BE2C (cell line): ENCODE results near the gene EXPH5.

Experiments used
- DNase-seq: peaks from one replicate; pipeline ENCODE4 v3.0.0-alpha.2; 2020
- H3K27me3 ChIP-seq: fragments of 250-450 bp; sonication (Bioruptor Pico); 2 replicates; pipeline ENCODE4 v1.5.1; 2020; ENCODE audit warnings: mild to moderate bottlenecking
- H3K36me3 ChIP-seq: fragments of 250-450 bp; sonication (Bioruptor Pico); 2 replicates; pipeline ENCODE4 v1.5.1; 2020; ENCODE audit warnings: mild to moderate bottlenecking
- H3K4me1 ChIP-seq: fragments of 250-450 bp; sonication (Bioruptor Pico); 2 replicates; pipeline ENCODE4 v1.5.1; 2020
- H3K4me3 ChIP-seq: 2 replicates; pipeline ENCODE4 v1.5.1; 2011; ENCODE audit warnings: low read depth, low read length
- H3K9me3 ChIP-seq: fragments of 250-450 bp; sonication (Bioruptor Pico); 2 replicates; pipeline ENCODE4 v1.5.1; 2020
- TF ChIP-seq, protein P1 (sequence below): IDR thresholded peaks from 2 replicates; pipeline ENCODE4 v1.5.1; 2012; ENCODE audit warnings: mild to moderate bottlenecking, low read depth, low read length

The EXPH5 gene

DNA sequence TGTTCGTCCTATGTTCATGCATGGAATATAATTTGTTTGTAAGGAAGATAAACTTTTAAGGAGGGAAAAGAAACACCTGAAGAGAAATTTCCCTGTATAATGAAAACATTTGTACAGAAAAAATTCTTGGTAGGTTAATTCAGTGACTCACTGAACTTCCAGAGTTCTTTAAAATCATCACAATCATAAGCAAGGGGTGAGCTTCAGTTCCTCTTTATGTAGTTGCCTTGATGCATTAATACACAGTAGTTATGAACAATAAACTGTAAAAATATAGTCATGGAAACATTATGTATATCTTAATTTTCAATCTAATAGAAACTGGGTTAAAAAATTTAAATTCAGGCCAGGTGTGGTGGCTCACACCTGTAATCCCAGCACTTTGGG lies 125.1 kb downstream of the EXPH5 start:
- TF ChIP-seq, protein P1, sequence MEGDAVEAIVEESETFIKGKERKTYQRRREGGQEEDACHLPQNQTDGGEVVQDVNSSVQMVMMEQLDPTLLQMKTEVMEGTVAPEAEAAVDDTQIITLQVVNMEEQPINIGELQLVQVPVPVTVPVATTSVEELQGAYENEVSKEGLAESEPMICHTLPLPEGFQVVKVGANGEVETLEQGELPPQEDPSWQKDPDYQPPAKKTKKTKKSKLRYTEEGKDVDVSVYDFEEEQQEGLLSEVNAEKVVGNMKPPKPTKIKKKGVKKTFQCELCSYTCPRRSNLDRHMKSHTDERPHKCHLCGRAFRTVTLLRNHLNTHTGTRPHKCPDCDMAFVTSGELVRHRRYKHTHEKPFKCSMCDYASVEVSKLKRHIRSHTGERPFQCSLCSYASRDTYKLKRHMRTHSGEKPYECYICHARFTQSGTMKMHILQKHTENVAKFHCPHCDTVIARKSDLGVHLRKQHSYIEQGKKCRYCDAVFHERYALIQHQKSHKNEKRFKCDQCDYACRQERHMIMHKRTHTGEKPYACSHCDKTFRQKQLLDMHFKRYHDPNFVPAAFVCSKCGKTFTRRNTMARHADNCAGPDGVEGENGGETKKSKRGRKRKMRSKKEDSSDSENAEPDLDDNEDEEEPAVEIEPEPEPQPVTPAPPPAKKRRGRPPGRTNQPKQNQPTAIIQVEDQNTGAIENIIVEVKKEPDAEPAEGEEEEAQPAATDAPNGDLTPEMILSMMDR = no peak
- H3K27me3 ChIP-seq = peaks cover 4% of the 10 kb centered on the region
- H3K4me3 ChIP-seq = no peak overlapping the region
- H3K36me3 ChIP-seq = no peaks in the 10 kb centered on the region
- no peak for DNase-seq
- H3K9me3 ChIP-seq = no peaks in the 10 kb centered on the region
- no peaks in the 10 kb centered on the region for H3K4me1 ChIP-seq

DNA sequence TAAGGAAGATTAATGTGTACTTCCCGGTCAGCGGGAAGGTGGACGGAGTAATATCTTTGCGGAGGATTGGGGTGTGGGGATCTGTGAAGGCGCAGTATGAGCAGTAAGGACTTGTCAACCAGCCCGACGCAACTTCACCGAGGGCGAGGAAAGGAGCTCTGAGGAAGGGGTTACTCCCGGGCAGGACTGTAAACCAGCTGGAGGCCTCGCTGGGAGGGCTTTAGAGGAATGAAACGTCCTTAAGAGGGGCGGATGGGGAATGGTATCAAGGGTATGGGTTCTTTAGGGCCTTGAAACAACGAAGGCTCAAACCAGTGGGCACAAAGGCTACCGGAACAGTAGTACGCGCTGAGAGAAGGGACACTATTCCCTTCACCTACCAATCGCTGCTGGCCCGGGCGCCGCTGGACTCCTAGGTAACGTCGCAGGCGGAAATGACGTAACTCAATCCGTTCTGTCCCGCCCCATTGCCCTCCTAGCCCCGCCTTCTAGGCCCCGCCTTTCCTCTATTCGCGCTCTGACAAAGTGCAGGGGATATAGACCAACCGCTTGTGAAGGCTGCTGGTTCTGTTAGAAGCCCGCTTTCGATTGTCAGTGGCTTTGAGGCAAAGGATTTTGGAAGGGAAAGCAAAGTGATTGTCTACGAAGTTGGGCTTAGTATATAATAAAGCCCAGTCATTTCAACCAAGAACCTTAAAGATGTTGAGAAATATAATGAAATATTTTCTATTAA lies 126.3 kb downstream of the EXPH5 start, which contains the start of gene C11orf65:
Gene C11orf65 (minus strand): TSS at position 439 of the 733 bp plus-strand sequence. CDS start 5,970 bp downstream, outside the sequence.
- Histone ChIP-seq H3K4me1 (no peaks in the 10 kb centered on the region), H3K4me3 (peak within 1 kb of the TSS; percentile 93), H3K9me3 (no peaks in the 10 kb centered on the region), H3K36me3 (no peaks in the 10 kb centered on the region), H3K27me3 (no peaks in the 10 kb centered on the region; the same call in 1 of the 2 replicates)
- TF ChIP-seq, protein P1 = no peak
- peak; percentile 97 for DNase-seq

DNA sequence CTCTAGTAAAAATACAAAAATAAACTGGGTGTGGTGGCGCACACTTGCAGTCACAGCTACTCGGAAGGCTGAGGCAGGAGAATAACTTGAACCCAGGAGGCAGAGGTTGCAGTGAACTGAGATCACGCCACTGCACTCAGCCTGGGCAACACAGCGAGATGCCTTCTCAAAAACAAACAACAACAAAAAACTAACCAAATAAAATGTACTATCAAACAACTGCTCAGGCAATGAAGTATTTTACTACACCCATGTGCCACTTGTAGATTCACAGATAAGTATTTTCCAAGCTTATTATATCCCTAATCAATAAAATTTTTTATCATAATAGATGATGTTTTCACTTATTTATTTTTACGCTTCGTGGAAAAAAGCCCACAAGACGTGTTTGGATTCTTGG lies 127.2 kb downstream of the EXPH5 start:
- Histone ChIP-seq H3K27me3 (no peaks in the 10 kb centered on the region; the same call in 1 of the 2 replicates), H3K4me3 (peak overlapping the region; percentile 93), H3K4me1 (no peaks in the 10 kb centered on the region), H3K36me3 (no peaks in the 10 kb centered on the region), H3K9me3 (no peaks in the 10 kb centered on the region)
- DNase-seq = no peak
- TF ChIP-seq, protein P1 = no peak
